Upper lobe of left lung (tissue), 6 donors: ENCODE measurements around the gene SFMBT1. TPM values are rescaled to one million over a fixed set of nuclear protein-coding genes. Genes with fewer than 3 reads are reported as not detected.

Experiments used
- ATAC-seq, 2 donors: fragments of 200-7000 bp; cut with Tn5 transposase; one replicate each; pipeline ENCODE4 v1.9.1; 2022; ENCODE audit warnings: mild to moderate bottlenecking in 2 of 2, moderate library complexity in 2 of 2; ENCODE audit not compliant: low FRiP score in 2 of 2
- DNase-seq, 2 donors: peaks; one replicate each; pipeline ENCODE4 v3.0.0-alpha.2; 2019 to 2020
- H3K27ac ChIP-seq, 4 donors: fragments of 200-600 bp; sonication (generic); one replicate each; pipeline ENCODE4 v1.5.1; 2016 to 2019
- H3K27me3 ChIP-seq, 4 donors: fragments of 200-600 bp; sonication (generic); one replicate each; pipeline ENCODE4 v1.5.1; 2017 to 2019
- H3K36me3 ChIP-seq, 4 donors: fragments of 200-600 bp; sonication (generic); one replicate each; pipeline ENCODE4 v1.5.1; 2016 to 2019
- H3K4me1 ChIP-seq, 4 donors: fragments of 200-600 bp; sonication (generic); one replicate each; pipeline ENCODE4 v1.5.1; 2018 to 2019
- H3K4me3 ChIP-seq, 4 donors: fragments of 200-600 bp; sonication (generic); one replicate each; pipeline ENCODE4 v1.5.1; 2017 to 2019; ENCODE audit warnings: mild to moderate bottlenecking in 2 of 4, moderate library complexity in 1 of 4
- H3K9me3 ChIP-seq, 4 donors: fragments of 200-600 bp; sonication (generic); one replicate each; pipeline ENCODE4 v1.5.1; 2018 to 2019
- EP300 ChIP-seq, 4 donors: sonication (generic); formaldehyde crosslinking; IDR thresholded peaks; one replicate each; pipeline ENCODE4 v1.5.1; 2017; ENCODE audit warnings: antibody characterized with exemption in 4 of 4, control low read depth in 2 of 4
- POLR2A ChIP-seq, 4 donors: fragments of 450-650 bp; IDR thresholded peaks; one replicate each; pipeline ENCODE4 v1.5.1; 2016 to 2017; ENCODE audit warnings: antibody characterized with exemption in 4 of 4, mild to moderate bottlenecking in 2 of 4
- POLR2AphosphoS5 ChIP-seq, 2 donors: sonication (generic); formaldehyde crosslinking; IDR thresholded peaks; one replicate each; pipeline ENCODE4 v1.5.1; 2017; ENCODE audit warnings: antibody characterized with exemption in 2 of 2
- WGBS, 2 donors: methylation state at CpG; one replicate each; pipeline ENCODE4 v1.1.5; 2017 to 2018; 5-methylcytosine and 5-hydroxymethylcytosine counted together
- total RNA-seq, 6 donors: library from RNA; depleted of rRNA in 4 of 6; stranded (reverse); fragments of >200 nt in 4 of 6; gene quantifications; one replicate each; pipeline versions ENCODE4 v1.1.0 to v1.2.1, GENCODE V29; 2016 to 2021
- TF ChIP-seq, protein P1 (sequence below), 6 experiments: fragments of 450-650 bp in 4 of 6; fragments of 200-600 bp in 2 of 6; sonication (generic) in 2 of 6; IDR thresholded peaks; one replicate each; pipeline ENCODE4 v1.5.1; 2016 to 2019; ENCODE audit warnings: antibody characterized with exemption in 6 of 6
- donor health status: DM: no; HTN: no; CAD: no; lungs with moderate emphysema.
- donor health status: DM: no; HTN: yes; CAD: no; lungs with severe emphysema.

The SFMBT1 gene
- total RNA-seq, 6 donors from 2014 or later = 12.8 to 69.9 (median 32.9) TPM

DNA sequence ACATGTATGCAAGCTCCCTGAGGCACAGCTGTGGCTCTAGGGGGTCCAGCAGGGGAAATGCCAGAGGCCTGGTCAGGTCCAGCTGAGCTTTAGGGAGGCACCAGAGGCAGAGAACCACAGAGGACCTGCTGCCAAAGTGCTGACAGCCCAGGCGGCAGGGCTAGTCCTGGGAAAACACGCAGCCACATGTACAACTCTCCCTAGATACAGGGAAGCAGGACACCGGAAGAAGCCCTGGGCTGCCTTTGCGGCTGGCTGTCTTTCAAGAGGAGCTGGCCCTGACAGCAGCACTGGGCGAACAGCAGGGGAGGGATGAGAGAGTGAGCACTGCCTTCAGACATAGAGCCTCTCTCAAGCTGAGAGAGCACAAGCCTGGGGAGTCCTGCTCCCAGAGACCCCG, 43.6 kb upstream of the SFMBT1 start:
- TF ChIP-seq EP300 (IDR thresholded peaks at IDR 0.05) (no peak), POLR2A (IDR thresholded peaks at IDR 0.05) (no peak), POLR2AphosphoS5 (IDR thresholded peaks at IDR 0.05) (no peak)
- TF ChIP-seq, protein P1, sequence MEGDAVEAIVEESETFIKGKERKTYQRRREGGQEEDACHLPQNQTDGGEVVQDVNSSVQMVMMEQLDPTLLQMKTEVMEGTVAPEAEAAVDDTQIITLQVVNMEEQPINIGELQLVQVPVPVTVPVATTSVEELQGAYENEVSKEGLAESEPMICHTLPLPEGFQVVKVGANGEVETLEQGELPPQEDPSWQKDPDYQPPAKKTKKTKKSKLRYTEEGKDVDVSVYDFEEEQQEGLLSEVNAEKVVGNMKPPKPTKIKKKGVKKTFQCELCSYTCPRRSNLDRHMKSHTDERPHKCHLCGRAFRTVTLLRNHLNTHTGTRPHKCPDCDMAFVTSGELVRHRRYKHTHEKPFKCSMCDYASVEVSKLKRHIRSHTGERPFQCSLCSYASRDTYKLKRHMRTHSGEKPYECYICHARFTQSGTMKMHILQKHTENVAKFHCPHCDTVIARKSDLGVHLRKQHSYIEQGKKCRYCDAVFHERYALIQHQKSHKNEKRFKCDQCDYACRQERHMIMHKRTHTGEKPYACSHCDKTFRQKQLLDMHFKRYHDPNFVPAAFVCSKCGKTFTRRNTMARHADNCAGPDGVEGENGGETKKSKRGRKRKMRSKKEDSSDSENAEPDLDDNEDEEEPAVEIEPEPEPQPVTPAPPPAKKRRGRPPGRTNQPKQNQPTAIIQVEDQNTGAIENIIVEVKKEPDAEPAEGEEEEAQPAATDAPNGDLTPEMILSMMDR (IDR thresholded peaks at IDR 0.05) = no peak
- Histone ChIP-seq H3K36me3 (peaks cover 0 to 67% (median 22%) of the 10 kb centered on the region in 4 donors), H3K4me3 (no peak overlapping the region), H3K27me3 (no peaks in the 10 kb centered on the region), H3K4me1 (peaks cover 0 to 9% (median 3%) of the 10 kb centered on the region in 4 donors), H3K27ac (no peak overlapping the region), H3K9me3 (no peaks in the 10 kb centered on the region)
- WGBS, 2 donors = 89 to 96% methylated on average over 4 to 6 of the region's 6 CpGs
- DNase-seq (no peak), ATAC-seq (no peak)

DNA sequence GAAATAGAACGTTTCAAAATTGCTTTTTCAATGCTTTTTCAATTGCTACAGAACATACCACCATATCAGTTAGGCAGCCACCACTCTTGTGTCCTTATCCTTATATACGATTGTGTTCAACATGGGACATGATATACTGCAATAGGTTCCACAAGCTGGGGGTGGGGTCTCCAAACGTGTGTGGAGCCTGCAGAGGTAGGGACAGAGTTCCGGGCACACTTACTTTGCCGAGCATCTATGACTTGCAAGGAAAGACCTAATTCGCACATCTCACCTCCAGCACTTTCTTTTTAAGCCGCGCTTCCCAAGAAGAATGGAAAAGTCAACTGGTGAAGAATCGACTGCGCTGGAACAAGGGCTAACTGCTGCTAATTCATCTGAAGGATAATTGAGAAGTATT, 39.6 kb upstream of the SFMBT1 start:
- TF ChIP-seq, protein P1 (IDR thresholded peaks at IDR 0.05) = no peak
- no peak for TF ChIP-seq POLR2A (IDR thresholded peaks at IDR 0.05)
- no peaks in the 10 kb centered on the region for H3K27me3 ChIP-seq
- no peak for DNase-seq
- no peak overlapping the region for H3K27ac ChIP-seq
- peaks cover 0 to 5% (median 1%) of the 10 kb centered on the region in 4 donors for H3K4me1 ChIP-seq
- no peaks in the 10 kb centered on the region for H3K9me3 ChIP-seq
- no peak overlapping the region for H3K4me3 ChIP-seq
- 86% methylated on average over 10 of the region's 10 CpGs for WGBS, 2 donors
- ATAC-seq = no peak
- H3K36me3 ChIP-seq = peaks cover 0 to 29% (median 14%) of the 10 kb centered on the region in 4 donors

DNA sequence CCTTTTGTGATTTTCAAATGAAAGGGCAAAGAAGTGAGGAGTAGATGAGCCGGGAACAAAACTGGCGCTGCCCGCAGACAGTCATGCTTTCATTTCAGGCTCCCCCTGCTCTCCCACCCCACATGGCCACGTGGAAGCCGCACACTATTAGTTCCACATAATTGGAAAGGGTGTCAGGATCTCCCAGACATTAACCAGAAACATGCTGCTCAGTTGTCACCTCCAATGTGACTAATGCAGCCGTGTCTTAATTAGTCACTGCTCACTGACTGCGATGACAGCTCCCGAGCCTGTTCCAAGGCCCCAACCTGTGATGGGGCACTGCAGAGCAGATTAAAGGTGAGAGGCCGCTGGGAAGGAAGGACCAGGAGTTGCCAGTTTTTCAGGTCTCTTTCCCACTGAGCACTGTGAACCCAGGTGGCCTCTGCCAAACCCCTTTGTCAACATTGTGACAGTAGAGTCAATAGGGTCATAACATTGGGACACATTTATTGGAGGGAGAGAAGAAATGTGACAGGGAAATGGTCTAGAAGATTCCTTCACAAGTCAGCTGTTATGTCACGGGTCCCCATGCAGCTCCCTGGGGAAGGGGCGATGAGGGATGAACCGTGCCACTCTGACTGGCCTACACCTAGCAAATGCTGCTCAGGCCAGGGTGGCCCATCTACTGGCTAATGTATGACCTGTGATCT, 38.6 kb upstream of the SFMBT1 start:
- 83 to 86% methylated on average over 11 to 12 of the region's 12 CpGs for WGBS, 2 donors
- Histone ChIP-seq H3K4me1 (no peaks in the 10 kb centered on the region), H3K4me3 (no peak overlapping the region), H3K36me3 (peaks cover 0 to 19% (median 6%) of the 10 kb centered on the region in 4 donors), H3K27ac (no peak overlapping the region), H3K9me3 (no peaks in the 10 kb centered on the region), H3K27me3 (no peaks in the 10 kb centered on the region)
- TF ChIP-seq POLR2A (IDR thresholded peaks at IDR 0.05) = no peak
- TF ChIP-seq EP300 (IDR thresholded peaks at IDR 0.05) = no peak
- no peak for TF ChIP-seq POLR2AphosphoS5 (IDR thresholded peaks at IDR 0.05)
- TF ChIP-seq, protein P1 (IDR thresholded peaks at IDR 0.05) = no peak
- ATAC-seq (no peak), DNase-seq (no peak)

DNA sequence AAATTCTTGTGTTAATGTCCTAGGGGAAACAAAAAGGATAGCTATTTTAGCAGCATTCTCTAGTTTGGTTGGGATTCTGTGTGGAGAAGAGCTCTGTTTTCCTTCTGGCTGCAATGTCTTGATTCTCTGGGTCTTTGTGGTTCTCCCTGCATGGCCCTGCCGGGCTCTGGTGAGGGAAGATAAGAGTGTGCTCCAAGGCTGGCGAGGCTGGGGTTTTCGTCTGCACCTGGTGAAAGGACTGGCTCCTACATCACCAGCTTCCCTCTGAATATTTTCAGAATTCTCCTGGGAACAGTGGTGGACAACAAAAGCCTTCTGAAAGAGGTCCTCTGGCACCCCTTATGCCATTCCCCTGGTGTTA, 38.1 kb upstream of the SFMBT1 start:
- H3K4me3 ChIP-seq = no peak overlapping the region
- DNase-seq = no peak
- no peaks in the 10 kb centered on the region for H3K4me1 ChIP-seq
- H3K27ac ChIP-seq = no peak overlapping the region
- ATAC-seq = no peak
- H3K9me3 ChIP-seq = no peaks in the 10 kb centered on the region
- H3K36me3 ChIP-seq = peaks cover 0 to 17% (median 2%) of the 10 kb centered on the region in 4 donors
- TF ChIP-seq POLR2AphosphoS5 (IDR thresholded peaks at IDR 0.05) = no peak
- TF ChIP-seq, protein P1 (IDR thresholded peaks at IDR 0.05) = no peak
- TF ChIP-seq EP300 (IDR thresholded peaks at IDR 0.05) = no peak
- TF ChIP-seq POLR2A (IDR thresholded peaks at IDR 0.05) = no peak
- WGBS, 2 donors = 82 to 91% methylated on average over 3 of the region's 3 CpGs
- H3K27me3 ChIP-seq = no peaks in the 10 kb centered on the region

DNA sequence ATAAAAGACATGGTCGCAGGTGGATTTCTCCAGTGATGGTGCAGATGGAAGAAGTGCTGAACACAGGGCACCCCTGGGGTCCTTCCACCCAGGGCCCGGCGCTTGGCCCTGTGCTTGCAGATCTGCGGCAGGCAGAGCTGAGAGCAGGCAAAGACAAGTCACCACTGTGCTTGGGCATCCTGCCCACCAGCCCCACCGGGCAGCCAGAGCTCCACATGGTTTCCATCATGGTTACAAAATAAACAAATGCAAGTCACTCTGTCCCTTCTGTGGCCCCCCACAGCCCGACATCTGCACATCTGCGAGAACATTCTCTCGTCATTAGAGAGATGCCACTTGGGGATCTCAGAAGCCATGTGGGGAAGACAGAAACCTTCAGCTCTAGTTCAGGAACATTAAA, 37.6 kb upstream of the SFMBT1 start:
- TF ChIP-seq POLR2A (IDR thresholded peaks at IDR 0.05) = no peak
- WGBS, 2 donors = 50 to 57% methylated on average over 8 of the region's 8 CpGs
- DNase-seq = peak in 1 of 2 donors; percentile 63

More for the DNA sequence above, 37.6 kb upstream of the SFMBT1 start:
- peaks cover 0 to 17% (median 2%) of the 10 kb centered on the region in 4 donors for H3K36me3 ChIP-seq
- H3K4me3 ChIP-seq = no peak overlapping the region
- no peaks in the 10 kb centered on the region for H3K27me3 ChIP-seq
- H3K27ac ChIP-seq = no peak overlapping the region
- no peaks in the 10 kb centered on the region for H3K9me3 ChIP-seq
- no peaks in the 10 kb centered on the region for H3K4me1 ChIP-seq
- no peak for ATAC-seq
